Activated T-helper 1 cell treated with Interleukin-2 at 50 U/mL for 16 hours (primary cell): ENCODE results near the gene CARMIL1.
"Not testable (repeated sequence)": the region's sequence is repeated elsewhere in the genome, so short reads cannot be mapped to it uniquely, and the experiment has no call there.

ENCODE experiments used
- DNase-seq: peaks from one replicate; pipeline ENCODE4 v3.0.0-alpha.2; 2020; ENCODE audit warnings: low read depth

Gene CARMIL1

DNA sequence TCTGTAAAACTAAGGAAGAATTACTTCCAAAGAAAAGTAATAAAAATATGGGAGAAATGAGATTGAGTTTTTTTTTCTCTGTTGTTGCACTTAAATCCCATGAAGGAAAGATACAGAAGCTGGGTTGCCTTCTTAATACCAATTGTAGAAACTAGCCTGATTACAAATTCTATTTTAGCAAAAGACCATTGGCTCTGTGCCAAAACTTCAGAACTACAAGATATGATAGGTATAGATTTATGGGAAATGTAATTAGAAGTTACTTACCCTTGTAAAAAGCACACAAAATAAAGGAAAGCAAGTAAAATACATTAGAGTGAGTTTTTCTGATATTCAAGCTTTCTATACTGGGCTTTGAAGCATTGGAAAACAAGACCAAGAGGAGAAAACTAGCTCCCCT is 299.4 kb downstream of the CARMIL1 start:
- DNase-seq = no peak

DNA sequence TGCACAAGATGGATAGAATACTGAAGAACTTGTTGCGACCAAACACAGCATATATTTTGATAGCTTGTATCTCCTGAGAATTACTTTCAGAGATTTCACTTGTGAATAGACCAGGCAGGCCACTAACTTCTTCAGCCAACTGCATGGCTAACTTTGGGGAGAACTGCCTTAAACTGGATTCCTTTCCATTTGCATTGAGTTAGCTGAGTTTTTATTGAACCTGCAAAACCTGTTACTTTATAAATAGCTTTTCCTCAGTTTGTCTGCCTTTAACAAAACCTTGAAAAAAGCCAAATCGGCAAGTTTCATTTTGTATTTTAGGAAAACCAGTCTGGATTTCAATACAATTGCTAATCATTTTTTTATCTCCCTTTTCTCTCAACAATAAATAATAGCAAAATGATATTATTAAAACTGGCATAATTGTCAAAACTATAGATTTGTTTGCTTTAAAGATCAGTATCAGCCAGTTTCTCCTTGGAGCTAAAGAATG is 300.3 kb downstream of the CARMIL1 start:
- no peak for DNase-seq

DNA sequence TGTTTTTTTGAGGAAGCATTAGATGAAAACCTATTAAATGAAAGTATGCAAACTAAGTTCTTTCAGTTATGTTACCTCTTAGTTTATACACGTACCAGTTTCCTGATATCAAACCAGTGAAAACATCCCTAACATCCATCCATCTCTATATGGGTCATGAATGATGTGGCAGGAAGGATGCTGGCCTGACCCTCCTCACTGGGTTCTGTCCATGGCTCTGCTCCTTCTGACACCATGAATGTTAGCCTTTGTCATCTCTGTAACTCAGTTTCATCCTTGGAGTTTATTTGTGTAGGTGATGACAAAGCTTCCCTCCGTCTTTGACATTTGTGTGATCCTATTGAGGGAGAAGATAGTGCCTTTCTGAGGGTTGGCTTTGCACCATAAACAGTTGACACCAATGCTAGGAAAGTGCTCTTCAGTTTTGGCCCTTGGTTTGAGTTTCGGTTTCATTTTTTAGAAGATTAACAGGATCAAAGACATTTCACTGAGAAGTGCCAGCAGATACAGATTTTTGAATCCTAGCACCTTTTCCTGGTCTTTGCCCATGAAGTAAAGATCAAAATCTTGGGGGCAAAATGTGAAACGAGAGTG is 300.8 kb downstream of the CARMIL1 start:
- no peak for DNase-seq

DNA sequence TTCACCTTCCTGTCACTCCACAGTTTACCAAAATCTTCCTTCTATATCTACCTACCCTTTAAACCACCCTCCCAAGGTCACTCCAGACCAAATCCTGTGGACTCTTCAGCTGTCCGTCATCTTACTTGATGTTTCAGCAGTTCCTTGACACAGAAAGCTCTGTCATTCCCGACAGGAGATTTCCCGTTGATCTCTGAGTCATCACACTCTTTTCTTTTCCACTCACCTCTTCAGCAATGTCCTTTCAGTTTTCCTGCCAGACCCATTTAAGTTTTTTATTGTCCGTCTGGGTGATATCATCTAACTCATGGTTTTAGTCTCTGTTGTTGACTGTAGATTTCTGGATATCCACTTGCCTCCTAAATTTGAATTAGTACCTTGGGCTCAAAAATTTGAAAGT is 302.9 kb downstream of the CARMIL1 start:
- no peak for DNase-seq

DNA sequence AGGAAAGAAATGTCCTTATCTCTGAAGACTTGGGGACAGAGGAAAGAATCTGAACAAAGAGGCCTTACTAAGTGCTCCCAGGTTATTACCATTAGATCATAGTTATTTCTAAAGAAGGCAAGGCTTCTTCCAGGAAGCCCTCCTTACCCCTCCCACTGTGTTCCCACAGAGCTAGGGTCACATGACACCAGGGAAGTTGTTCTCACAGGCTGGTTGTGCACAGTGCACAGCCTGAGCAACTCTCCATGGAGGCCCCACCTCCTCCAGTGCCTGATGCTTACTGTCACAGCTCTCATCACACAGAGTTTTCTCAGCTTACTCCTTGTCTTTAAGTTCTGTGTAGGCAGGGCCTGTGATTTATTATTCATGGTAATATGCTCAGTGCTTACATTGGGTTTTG is 303.9 kb downstream of the CARMIL1 start:
- DNase-seq = no peak

DNA sequence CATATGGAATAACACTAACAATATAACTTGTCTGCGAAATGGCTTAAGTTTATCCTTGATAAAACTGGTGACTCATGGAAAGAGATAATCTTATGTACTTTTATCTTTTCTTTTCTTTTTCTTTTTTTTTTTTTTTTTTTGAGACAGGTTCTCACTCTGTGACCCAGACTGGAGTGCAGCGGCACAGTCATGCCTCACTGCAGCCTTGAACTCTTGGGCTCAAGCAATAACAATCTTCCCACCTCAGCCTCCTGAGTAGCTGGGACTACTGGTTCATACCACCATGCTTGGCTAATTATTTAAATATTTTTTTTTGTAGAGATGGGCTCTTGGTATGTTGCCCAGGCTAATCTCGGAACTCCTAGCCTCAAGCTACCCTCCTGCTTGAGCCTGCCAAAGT is 304.7 kb downstream of the CARMIL1 start:
- DNase-seq = no peak

DNA sequence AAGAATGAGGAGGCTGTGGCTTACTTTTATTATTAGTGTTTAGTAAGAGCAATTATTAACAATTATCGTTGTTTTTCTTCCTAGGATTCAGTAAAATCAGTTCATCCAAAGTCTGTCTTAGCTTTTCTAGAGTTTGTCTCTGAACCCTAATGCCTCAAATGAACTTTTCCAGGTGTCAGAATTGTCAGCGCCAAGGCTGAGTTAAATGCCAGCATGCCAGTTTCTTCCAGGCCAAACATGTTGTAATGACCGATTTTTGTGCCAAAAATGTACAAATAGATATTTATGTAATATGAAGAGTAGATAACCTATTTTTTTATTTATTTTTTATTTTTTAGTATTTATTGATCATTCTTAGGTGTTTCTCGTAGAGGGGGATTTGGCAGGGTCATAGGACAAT is 306.1 kb downstream of the CARMIL1 start:
- DNase-seq = no peak

DNA sequence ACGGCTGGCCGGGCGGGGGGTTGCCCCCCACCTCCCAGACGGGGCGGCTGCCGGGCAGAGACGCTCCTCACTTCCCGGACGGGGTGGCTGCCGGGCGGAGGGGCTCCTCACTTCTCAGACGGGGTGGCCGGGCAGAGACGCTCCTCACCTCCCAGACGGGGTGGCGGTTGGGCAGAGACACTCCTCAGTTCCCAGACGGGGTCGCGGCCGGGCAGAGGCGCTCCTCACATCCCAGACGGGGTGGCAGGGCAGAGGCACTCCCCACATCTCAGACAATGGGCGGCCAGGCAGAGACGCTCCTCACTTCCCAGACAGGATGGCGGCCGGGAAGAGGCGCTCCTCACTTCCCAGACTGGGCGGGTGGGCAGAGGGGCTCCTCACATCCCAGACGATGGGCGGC is 306.9 kb downstream of the CARMIL1 start:
- not testable (repeated sequence) for DNase-seq

DNA sequence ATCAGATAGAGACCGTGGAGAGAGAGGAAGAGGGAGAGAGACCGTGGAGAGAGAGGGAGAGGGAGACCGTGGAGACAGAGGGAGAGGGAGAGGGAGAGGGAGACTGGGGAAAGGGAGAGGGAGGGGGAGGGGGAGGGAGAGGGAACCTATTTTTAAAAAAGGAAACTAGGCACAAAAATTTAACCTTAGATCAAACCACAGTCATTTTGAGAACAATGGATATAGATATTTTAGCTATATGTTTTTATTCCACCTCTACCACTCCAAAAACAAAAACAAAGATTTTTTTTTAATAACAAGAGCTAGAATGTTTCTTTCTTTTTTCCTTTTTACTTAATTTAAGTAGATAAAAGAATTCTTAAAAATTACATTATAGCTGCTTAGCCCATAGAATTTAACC is 307.8 kb downstream of the CARMIL1 start:
- no peak for DNase-seq

DNA sequence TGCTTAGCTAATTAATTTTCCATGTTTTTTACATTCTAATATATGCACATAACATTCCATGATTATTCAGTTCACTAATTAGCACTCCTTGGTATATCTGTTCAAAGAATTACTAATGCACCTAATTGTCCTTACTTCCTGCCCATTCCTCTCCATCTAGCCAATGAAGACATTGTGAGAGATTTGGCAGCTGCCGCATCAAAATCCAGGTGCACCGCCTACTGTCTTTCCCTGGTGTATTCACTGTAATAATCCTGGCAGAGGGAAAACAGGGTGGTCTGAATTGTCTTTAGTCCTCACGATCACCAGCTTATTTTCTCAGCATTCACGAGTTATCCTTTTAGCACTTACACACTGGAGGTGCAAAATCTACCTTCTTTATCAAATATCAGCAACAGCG is 311.8 kb downstream of the CARMIL1 start:
- no peak for DNase-seq

DNA sequence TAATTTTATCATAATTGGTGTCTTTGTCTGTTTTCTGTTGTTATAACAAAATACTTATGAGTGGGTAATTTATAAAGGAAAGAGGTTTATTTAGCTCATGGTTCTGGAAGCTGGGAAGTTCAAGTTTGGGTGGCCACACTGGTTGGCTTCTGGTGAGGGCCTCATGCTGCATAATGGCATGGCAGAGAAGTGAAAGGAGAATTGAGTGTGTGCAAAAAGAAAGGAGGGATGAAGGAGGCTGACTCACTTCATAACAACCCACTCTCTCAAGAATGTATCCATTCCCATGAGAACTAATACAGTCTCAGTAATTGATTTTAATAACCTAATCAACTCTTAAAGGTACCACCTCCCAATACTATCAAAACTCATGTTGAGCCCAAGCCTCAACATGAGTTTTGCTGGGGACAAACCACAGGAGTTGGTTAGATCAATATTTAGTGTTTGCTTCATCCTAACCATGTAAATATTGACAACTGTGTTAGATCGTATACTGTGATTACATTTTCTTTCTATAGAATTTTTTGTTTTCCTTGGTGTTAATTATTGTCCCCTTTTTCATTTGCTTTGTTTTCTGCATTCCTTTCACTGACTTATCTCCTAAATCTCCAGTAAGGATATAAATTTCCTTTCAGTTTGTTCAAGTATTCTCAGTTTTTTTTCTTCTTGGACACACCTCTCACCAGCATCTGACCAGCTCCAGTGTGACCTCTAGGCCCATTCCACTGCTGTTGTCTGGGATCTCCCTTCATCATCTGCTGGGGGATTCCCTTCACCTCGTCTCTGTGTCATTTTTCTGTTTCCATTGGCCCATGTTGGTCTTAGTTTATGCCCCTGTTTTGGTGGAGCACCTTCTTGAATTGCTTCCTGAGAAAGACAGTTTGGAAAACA is 318.0 kb downstream of the CARMIL1 start:
- DNase-seq = no peak

DNA sequence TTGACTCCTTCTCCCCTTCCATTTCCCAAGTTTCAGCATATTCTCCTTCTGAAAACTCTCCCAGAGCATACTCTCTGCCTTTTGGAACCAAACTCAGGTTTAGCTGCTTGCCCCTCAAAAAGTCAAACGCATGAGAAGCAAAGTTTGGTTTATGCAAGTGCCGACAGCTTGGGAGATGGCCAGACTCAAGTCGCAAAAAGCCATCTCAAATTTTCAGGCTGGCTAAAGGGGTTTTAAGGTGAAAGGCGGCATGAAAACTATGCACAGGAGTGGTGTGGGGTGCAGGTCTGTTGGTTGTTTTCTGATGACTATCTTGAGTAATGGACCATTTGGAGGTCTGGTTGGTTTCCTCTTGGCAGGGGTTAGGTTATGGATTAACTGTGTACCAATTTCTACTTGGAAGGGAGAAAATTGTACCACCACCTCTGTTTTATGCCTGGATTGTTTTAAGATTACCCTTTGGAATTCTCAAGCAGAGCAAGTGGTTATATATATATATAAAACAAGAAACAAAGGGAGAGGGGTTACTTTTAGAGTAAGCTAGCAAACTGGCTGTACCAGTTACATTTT is 320.4 kb downstream of the CARMIL1 start:
- DNase-seq = no peak

DNA sequence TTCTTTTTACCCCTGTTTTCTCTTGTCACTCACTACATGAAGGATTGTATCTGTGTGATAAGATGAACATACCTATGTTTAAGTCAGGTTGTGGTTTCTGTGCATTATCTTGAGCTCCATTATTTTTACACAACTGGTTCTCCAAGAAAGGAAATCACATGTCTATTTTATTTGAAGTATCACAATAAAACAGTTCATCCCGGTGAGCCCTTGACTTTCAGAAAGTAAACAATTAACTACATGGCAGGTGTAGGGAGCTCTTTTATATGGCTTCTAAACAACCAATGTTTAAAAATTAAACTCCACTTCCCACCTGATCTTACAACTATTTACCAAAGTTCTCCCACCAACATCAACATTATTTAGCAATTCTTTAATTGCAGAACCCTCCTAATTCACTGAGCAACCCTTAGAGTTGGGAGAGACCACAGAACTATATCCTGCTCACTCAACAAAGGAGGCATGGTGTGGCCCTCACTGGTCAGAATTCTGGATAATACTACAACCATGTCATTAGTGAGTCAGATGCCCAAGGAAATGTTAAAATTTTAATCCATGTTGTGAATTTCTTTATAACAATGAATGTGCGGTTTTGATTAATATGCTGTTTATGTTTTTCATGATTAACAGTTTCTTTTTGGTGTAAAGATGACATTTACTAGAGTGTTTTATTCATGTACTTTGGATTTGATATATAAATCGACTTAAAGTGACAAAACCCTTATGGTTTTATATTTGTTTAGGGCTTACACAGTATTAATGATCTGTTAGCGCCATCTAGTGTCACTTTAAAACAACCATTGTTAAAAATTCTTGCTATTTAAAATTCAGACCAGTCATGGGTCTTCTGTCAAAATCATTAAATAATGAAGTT is 322.9 kb downstream of the CARMIL1 start:
- no peak for DNase-seq

DNA sequence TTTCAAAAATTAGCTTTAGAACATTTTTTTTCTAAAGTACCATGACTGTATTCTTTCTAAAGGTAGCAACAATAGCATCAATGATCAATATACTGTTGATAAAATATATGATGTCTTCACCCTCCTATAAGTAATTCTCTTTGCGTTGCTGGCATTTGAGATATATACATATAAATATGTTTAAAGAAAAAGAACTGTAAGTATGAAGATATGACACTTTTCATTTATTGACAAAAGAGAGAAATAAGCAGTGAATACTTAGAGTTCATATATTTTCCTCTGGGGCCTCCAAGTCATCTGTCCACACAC is 323.5 kb downstream of the CARMIL1 start:
- DNase-seq = no peak

DNA sequence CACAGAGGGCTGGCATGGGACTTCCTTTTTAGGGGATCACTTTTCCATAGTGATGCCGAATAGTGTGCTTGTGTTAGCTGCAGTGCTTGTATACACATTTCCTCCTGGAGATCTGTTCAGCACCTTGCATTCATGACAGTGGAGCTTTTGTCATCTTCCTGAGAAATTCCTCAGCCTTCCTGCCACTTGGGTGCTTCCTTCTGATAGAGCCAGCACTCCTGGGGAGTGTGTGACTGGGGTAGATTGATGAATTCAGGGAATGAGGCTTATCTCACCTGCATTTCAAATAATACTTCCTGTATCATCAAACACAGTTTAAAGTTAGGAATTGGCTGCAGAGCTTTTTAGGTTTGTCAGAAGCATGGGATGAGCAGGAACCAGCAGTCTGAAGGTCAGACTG is 324.1 kb downstream of the CARMIL1 start:
- no peak for DNase-seq

DNA sequence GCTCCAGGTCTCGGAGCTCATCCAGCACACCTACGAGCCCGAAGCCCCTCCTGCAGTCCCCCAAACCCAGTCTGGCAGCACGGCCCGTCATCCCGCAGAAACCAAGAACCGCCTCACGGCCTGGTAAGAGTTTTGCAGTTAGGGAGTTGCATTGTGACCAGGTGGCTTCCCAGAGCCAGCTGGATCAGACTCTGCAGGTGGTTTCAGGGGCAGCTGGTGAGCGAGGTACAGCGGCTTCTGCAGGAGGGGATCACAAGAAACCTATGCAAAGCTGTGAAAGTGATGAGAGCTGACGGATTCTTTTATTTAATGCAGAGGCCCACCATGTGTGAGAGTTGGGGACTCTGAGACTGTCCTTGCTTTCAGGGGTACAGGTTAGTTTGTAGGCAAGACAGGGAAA is 327.0 kb downstream of the CARMIL1 start:
- no peak for DNase-seq

DNA sequence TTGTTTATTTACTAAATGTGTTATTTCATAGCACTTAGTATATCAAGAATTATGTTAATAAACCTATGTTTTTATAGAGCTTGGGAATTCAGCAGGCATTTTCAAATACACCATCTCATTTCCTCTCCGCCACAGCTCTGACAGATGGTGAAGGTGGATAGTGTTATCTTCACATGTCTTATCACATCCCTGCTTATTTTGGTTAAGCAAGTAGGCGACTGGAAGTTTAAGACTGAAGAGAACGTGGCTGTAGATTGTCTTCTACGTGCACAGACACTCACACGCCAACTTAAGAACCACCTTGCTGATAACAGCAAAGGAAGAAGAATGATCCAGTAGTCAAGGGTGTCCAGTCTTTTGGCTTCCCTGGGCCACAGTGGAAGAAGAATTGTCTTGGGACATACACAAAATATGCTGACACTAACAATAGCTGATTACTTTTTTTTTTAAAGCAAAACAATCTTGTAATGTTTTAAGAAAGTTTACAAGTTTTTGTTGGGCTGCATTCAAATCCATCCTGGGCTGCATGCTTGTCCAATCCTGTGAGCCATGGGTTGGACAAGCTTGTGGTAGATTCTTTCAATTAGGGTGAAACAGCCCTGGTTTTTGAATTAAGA is 329.5 kb downstream of the CARMIL1 start:
- DNase-seq = no peak

DNA sequence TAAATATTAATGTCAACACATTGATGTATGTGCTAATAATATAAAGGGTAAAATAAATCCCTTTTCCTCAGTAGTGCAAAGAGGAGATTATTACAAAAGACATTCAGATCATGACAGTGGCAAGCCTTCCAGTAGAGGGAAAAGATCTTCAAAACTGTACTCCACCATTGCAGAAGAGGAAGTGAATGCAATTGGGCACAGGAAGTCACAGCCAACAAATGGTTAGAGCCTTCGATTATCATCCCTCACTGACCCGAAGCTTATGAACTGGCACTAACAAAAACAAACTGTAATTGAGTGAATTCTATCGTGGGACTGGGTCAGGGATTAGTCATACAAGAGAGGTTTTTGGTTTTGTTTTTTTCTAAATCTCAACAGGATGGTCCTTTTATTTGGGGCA is 333.5 kb downstream of the CARMIL1 start:
- no peak for DNase-seq

DNA sequence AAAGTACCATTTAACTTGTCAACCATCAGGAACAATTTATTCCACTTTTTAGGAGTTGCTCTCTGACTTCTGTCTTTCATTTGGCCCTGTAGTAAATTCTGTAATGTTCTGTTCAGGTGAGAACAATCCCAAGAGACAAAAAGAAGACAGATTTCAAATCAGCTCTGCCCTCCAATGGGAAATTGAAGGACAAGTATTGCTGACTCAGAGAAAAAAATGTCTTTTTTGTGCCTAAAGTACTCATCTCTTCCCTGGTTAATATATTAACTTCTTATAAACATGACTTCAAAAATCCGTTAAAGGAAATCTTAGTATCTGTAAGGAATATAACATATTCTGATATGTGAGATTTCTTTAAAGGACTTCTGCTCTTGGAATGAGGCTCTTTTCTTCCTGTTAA is 334.2 kb downstream of the CARMIL1 start:
- DNase-seq = no peak

DNA sequence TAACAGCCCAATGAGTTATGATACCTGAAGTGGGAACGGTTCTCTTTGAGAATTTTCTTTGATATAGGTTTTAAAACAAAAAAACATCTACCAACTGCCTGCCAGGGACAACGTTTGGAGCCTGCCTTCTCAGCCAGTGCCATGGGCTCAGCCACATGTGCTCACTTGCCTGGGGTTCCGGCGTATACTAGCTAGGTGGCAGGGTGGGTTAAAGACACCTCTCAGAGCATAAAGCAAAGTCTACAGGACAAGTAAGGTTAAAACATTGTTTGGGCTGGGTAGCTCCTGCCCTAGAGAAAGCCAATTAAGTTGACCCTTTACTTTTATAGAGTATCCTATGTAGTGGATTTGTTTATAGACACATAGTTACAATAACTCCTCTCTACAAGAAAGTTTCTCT is 334.9 kb downstream of the CARMIL1 start:
- no peak for DNase-seq

DNA sequence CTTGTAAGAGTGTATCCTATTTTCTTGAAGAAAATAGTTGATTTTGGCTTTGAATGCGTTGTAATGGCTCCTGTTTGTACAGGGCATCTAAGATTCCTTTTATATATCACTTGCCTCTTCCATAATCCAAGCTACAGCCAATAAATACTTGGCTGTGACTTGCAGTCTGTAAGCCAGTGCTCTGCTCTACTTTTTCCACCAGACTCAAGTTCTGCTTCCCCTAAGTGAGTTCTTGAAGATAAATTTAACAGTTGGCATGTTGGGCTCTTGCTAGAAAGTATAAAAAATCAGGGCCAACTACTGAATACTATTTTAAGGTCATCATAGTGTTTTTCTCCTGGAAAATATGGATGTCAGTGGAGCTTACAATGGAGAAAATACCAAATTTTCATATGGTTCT is 336.3 kb downstream of the CARMIL1 start:
- DNase-seq = no peak

DNA sequence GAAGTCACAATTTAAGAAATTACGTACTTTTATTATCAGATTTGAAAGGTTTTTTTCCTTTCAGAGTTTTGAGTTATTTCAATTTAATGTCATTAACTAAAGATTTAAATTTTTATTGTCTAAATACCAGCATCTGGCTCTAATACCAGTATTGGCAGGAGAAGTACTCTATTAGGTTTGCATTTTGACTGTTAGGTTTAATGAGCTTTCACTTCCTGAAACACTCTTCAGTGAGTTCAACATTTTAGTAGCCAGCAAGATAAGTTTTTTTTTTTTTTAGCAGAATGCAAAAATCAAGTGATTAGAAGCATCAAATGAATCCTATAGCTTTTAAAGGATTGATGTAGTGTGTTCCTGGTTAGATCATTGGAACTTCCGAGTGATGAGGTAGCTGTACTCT is 338.8 kb downstream of the CARMIL1 start:
- DNase-seq = no peak
